Fibroblast of pulmonary artery (primary cell): ENCODE measurements around the gene STAMBPL1.

Experiments used
- DNase-seq: peaks from one replicate; pipeline ENCODE4 v3.0.0-alpha.2; 2010; ENCODE audit warnings: low read depth
- H3K4me3 ChIP-seq: replicated peaks from 2 replicates; pipeline ENCODE4 v1.5.1; 2011; ENCODE audit warnings: low read depth, mild to moderate bottlenecking, control low read depth, low read length, moderate library complexity
- CTCF ChIP-seq: IDR thresholded peaks from 2 replicates; pipeline ENCODE4 v1.5.1; 2011; ENCODE audit warnings: mild to moderate bottlenecking, control low read depth, low read length, inconsistent platforms; ENCODE audit errors: missing control alignments

Gene STAMBPL1

GRCh38 chr10:88898727-88899126 lies 18.7 kb downstream of the STAMBPL1 start:
- no peak overlapping the region for H3K4me3 ChIP-seq
- TF ChIP-seq CTCF = no peak
- no peak for DNase-seq

DNA sequence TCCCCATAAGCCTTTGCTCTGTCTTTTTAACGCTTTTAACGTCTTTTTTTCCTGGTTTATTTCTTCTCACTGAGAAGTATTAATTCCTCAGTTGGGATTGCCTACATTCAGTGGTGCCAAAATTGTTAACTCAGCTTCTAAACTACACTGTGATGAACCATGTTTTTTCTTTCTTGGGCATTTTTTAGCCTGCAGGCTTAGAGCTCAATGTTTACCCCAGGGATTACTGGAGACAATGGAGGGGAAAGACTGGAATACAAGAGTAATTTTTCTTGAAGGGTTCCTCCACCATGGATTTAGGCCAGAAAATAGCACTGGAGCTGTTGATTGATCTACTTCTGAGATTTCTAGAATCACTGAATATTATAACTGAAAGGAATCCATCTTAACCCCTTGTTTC lies 19.8 kb downstream of the STAMBPL1 start:
- H3K4me3 ChIP-seq = no peak overlapping the region
- TF ChIP-seq CTCF = no peak
- no peak for DNase-seq

DNA sequence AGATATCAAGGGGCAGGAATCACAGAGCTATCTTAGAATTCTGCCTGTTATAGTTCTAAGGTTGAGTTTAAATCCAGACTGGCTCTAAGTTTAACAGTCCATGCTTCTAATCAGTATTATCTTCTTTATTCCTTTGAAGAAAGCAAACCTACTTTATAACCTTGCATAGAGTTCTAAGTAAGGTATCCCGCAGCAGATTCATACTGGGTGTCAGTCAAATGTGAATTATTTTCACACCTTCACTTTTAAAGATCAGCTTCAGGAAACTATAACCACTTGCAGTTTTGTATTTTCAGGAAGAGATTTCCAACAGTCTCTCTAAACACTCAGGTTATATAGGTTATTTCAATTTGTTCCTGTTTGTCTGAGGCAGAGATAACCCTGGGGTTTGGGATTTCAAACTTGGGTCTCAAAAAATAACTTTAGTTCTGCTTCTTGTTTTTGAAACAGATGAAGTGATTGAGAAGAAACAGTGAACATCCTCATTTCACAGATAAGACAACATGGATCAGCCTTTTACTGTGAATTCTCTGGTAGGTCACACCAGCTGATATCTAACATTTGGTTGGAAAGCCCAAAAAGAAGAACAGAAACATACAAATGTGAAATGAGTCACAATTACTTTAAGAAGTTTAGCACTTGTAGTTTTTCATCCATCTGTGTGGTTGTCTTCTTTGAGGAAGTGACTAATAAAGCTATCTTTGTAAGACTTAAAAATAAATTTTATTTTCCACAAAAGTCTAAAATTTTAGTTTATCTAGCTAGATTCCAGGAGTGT lies 21.4 kb downstream of the STAMBPL1 start:
- H3K4me3 ChIP-seq = no peak overlapping the region
- TF ChIP-seq CTCF = no peak
- no peak for DNase-seq

GRCh38 chr10:88901984-88902789 lies 22.1 kb downstream of the STAMBPL1 start:
- no peak overlapping the region for H3K4me3 ChIP-seq
- no peak for TF ChIP-seq CTCF
- DNase-seq = no peak

GRCh38 chr10:88903715-88904114 lies 23.7 kb downstream of the STAMBPL1 start:
- no peak for DNase-seq
- TF ChIP-seq CTCF = no peak
- H3K4me3 ChIP-seq = no peak overlapping the region

GRCh38 chr10:88906921-88907320 lies 26.9 kb downstream of the STAMBPL1 start:
- H3K4me3 ChIP-seq = no peak overlapping the region
- no peak for TF ChIP-seq CTCF
- DNase-seq = no peak
